GM15510 (cell line): ENCODE measurements around the gene XRRA1.

Source experiments
- POLR2A ChIP-seq: IDR thresholded peaks from 3 replicates; pipeline ENCODE4 v1.6.1; 2011; ENCODE audit warnings: borderline replicate concordance; ENCODE audit not compliant: insufficient read length; ENCODE audit errors: extremely low read depth

XRRA1 gene

DNA sequence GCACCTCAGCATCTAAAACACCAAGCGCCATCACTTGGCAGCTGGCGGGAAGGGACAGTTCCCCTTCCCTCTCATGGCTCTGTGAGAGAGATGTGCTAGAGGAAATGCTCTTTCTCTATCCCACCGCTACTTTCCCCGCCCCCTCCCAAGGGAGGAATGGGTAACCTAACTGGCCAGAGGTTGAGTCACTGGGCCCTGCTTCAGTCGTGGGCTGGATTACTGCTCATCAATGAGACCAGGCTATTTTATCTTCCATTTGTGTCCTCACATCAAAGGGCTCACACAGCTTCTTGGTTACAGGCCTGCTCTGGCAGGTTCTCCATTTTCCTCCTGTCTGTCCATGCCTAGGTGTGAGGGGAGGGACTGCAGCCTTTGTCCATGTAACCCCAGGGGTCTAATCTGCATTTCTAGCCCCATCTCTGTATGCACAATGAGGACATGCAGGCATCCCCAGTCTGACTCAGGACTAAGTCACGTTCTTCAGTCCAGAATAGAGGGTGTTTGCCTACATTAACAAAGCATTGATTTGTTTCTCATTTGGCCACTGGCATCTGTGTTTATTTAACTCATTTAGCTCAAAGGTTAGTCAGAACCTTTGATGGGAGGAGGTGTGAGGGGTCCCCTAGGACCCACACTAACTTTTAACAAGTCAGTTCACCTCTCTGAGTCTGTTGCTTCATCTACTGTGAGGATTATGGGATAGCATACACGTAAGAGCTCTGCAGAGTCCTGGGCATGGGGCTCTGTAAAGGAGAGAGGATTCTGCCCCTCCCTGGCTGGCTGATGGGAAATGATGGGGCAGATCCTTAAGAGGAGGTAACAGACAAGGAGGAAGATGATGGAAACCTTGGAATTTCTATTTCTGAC is 99.1 kb downstream of the XRRA1 start:
- no peak for TF ChIP-seq POLR2A

DNA sequence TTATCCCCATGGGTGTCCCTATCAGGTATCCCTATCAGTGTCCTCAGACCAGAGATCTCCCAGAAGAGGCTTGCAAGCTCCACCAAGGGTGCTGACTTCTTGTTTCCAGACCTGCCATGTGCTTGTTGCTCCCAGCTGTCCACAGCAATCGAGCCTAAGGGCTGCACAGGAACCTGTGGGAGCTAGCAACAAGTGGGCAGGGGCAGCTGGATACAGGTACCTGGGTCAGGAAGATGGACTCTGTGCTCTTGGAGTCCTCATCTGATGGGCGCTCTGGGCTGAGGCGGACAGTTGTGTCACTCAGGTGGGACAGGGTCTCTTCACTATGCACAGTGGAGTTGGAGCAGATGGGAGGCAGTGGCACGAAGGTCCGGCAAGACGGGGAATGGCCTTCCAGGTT is 101.0 kb downstream of the XRRA1 start:
- no peak for TF ChIP-seq POLR2A

GRCh38 chr11:74847395-74847794 is 101.5 kb downstream of the XRRA1 start:
- no peak for TF ChIP-seq POLR2A

DNA sequence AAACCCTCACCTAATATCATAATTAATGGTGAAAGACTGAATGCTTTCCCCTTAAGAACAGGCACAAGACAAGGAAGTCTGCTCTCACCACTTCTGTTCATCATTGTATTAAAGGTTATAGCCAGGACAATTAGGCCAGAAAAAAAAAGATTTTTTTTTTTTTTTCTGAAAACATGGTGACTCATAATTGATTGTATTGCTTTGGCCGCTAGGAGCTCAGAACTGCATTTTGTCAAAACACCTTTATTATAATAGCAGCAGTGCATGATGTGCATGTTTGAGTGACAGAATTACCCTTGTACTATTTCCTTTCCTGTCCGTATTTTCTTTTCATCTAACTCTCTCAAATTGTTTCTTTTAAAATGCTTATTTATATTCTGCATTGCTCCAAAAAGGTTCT is 102.1 kb downstream of the XRRA1 start:
- no peak for TF ChIP-seq POLR2A

GRCh38 chr11:74845978-74846517 is 102.8 kb downstream of the XRRA1 start:
- no peak for TF ChIP-seq POLR2A

DNA sequence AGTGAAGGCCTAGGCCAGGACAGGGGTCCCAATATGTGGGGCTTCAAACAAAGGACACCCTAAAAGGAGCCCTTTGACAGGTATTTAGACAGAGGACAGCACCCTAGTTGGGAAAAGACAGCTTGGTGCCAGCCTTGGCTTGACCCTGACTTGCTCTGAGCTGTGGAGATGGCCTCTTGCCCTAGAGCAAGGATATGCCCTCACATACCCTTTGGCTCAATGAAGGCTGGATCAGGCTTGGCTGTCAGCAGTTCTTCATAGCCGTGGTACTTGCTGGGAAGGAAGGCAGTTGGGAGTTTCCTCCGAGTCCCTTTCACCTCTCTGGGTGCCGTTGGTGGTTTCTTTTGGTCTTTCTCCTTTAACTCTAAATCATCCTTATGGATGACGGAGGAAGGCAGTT is 104.0 kb downstream of the XRRA1 start:
- TF ChIP-seq POLR2A = no peak

DNA sequence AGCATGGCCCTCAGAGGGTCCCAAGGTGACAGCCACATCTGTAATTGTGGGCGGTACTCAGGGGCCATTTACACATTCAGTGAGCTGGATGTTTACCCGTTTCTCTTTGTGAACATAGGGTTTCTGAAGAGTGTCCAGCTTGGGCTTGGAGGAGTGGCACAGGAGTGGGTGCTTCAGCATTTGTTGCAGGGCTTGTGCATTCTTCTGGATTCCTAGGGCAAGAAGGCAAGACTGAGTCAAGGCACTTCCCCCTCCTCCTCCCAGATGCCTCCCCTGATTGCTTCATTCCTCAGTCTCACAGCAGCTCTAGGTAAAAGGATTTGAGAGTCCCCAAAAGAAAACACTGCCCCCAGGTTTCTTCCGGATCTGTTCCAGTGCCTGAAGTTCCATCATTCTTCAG is 104.8 kb downstream of the XRRA1 start:
- no peak for TF ChIP-seq POLR2A

- no peak for TF ChIP-seq POLR2A
Observed at GRCh38 chr11:74842967-74843366, 105.9 kb downstream of the XRRA1 start.

GRCh38 chr11:74840486-74840885 is 108.4 kb downstream of the XRRA1 start:
- no peak for TF ChIP-seq POLR2A

DNA sequence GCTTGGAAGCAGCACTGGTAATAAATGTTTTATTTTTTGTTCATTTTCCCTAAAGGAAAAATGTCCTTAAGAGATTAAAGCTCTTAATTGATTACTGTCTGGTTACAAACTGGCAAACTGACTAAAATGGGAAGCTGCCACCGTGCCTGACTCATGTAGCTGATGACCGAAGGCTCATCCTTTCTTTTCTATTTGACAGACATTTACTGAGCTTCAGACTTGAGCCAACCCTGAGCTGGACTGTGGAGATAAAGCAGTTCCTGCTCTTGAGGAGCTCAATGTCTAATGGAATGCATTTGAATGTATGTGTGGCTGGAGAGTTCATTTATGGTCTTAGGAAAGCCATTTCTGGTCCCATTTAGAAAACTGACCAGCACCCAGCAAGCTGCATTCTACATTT is 108.9 kb downstream of the XRRA1 start:
- no peak for TF ChIP-seq POLR2A

DNA sequence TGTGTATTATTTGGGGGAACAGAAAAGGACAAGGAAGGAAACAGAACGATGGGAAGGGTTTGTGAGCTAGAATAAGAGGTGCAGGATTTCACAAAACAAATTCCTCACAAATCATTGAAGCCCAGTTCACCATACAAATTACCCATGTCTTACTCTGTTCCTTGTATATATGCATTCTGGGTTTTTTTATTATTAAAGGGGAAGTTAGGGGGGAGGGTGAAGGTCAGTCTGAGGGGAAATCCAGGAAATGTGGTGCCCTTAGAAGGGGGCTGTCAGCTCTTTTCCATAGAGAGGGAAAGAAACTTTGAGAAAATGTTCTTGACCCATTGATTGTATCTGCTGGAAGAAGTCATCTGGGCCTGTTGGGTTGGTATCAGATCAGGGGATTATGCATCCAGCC is 109.4 kb downstream of the XRRA1 start:
- no peak for TF ChIP-seq POLR2A

GRCh38 chr11:74838188-74838587 is 110.7 kb downstream of the XRRA1 start:
- TF ChIP-seq POLR2A = no peak

DNA sequence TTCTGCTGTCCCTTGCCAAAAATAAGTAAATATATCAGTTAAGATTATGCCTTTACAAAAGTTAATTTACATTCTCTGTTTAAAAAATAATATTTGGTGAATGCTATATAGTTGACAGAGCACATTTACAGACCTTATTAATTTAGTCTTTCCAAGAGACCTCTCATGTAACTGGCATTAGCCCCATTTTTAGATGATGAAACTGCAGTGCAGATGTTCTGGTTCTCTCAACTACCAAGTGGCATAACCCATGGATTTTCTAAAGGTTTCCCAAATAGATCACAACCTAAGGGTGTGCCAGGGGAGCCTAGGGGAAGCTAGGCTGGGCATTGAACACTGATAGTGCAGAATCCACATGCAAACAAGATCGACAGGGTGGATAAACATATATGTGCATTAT is 111.7 kb downstream of the XRRA1 start:
- no peak for TF ChIP-seq POLR2A

GRCh38 chr11:74826901-74827300 is 122.0 kb downstream of the XRRA1 start:
- no peak for TF ChIP-seq POLR2A

DNA sequence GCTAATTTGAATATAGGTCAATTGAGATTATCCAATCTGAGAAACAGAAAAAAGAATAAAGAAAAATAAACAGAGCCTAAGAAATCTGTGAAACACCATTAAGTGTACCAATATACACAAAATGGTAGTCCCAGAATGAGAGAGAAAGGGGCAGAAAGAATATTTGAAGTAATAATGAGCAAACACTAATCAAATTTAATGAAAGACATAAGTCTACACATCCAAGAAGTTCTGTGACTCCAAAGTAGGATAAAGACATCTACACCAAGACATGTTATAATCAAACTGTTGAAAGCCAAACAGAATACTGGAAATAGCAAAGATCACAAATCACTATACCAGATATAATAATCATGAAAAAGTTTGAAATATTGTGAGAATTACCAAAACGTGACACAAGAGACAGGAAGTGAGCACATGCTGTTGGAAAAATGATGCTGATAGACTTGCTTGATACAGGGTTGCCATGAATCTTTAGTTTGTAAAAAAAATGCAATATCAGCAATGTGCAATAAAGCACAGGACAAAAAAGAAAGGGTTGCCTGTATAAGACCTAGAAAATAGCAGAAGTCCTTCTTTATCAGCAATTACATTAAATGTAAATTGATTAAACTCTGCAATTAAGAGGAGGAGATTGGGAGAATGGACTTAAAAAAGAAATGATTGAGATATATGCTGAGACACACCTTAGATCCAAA is 124.5 kb downstream of the XRRA1 start:
- no peak for TF ChIP-seq POLR2A

DNA sequence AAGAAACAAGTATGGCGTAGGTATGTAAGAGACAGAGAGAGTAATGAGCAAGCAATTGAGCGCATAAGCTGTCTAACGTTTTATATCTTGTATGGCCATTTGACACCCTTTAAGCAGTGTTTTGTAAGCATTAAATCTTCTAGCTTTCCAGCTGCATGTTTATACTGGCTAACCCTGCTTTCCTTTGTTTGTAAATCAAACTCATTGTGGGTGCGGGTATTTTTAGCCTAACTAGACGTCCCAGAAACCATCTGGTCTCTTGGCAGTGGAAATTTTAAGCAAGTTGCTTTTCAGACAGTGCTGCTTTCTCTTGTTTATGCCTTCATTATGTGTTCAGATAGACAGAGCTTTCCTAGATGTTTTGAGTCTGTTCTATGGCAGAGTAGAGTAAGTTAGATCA is 126.7 kb downstream of the XRRA1 start:
- no peak for TF ChIP-seq POLR2A
